GM21529 (cell line): ENCODE measurements around the gene TIMM22.
"Not testable (repeated sequence)": the region's sequence is repeated elsewhere in the genome, so short reads cannot be mapped to it uniquely, and the experiment has no call there.

Source experiments
- ATAC-seq: cut with Tn5 transposase; IDR thresholded peaks from one replicate; pipeline ENCODE4 v1.9.1; 2021; ENCODE audit not compliant: unreplicated experiment

The TIMM22 gene

GRCh38 chr17:1037238-1037879, 40.4 kb downstream of the TIMM22 start:
- no peak for ATAC-seq

- no peak for ATAC-seq
These were observed 41.7 kb downstream of the TIMM22 start for GRCh38 chr17:1038459-1039122.

GRCh38 chr17:1039123-1039507, 42.2 kb downstream of the TIMM22 start:
- no peak for ATAC-seq

- ATAC-seq, result no peak
These were observed 42.7 kb downstream of the TIMM22 start for GRCh38 chr17:1039511-1040215.

- no peak for ATAC-seq
These were observed 43.3 kb downstream of the TIMM22 start for GRCh38 chr17:1040216-1040600.

GRCh38 chr17:1041746-1042145, 44.8 kb downstream of the TIMM22 start:
- ATAC-seq, result no peak

GRCh38 chr17:1042486-1042885, 45.6 kb downstream of the TIMM22 start:
- ATAC-seq, result no peak

GRCh38 chr17:1043601-1044251, 46.8 kb downstream of the TIMM22 start:
- no peak for ATAC-seq

- ATAC-seq, result not testable (repeated sequence)
These were observed 47.6 kb downstream of the TIMM22 start for GRCh38 chr17:1044387-1045009.

GRCh38 chr17:1045456-1045855, 48.5 kb downstream of the TIMM22 start:
- ATAC-seq, result no peak

GRCh38 chr17:1047177-1047878, 50.4 kb downstream of the TIMM22 start:
- no peak for ATAC-seq

- no peak for ATAC-seq
These were observed 51.0 kb downstream of the TIMM22 start for GRCh38 chr17:1047879-1048470.

- ATAC-seq, result not testable (repeated sequence)
These were observed 51.7 kb downstream of the TIMM22 start for GRCh38 chr17:1048516-1049115.

- no peak for ATAC-seq
These were observed 52.7 kb downstream of the TIMM22 start for GRCh38 chr17:1049446-1050225.

GRCh38 chr17:1050246-1050995, 53.5 kb downstream of the TIMM22 start:
- ATAC-seq, result no peak

- ATAC-seq, result no peak
These were observed 54.3 kb downstream of the TIMM22 start for GRCh38 chr17:1050996-1051925.
